GM19395 (cell line): ENCODE data around the gene TEN1.
"Not testable (repeated sequence)": the region's sequence is repeated elsewhere in the genome, so short reads cannot be mapped to it uniquely, and the experiment has no call there.

Source experiments
- ATAC-seq: cut with Tn5 transposase; IDR thresholded peaks from one replicate; pipeline ENCODE4 v1.9.1; 2021; ENCODE audit warnings: mild to moderate bottlenecking, moderate library complexity; ENCODE audit not compliant: unreplicated experiment

TEN1 gene

GRCh38 chr17:75978938-75979704, at the start of gene TEN1, which contains the start of gene ACOX1:
TEN1 (plus strand) TSS chr17:75979240; CDS start chr17:75986193, 6,953 bp downstream.
ACOX1 (minus strand) TSS chr17:75979166; CDS start chr17:75979073, 93 bp downstream.
- ATAC-seq: peak; percentile 87

GRCh38 chr17:75931062-75931461, 48.0 kb upstream of the TEN1 start:
- no peak for ATAC-seq

- ATAC-seq: no peak
These were observed 46.2 kb upstream of the TEN1 start for GRCh38 chr17:75932852-75933251.

- ATAC-seq: no peak
These were observed 45.2 kb upstream of the TEN1 start for GRCh38 chr17:75933808-75934207.

- ATAC-seq: no peak
These were observed 41.4 kb upstream of the TEN1 start for GRCh38 chr17:75937652-75938051.

GRCh38 chr17:75940727-75941441, 38.2 kb upstream of the TEN1 start, which contains the start of gene FBF1:
FBF1 (minus strand) TSS chr17:75941042; CDS start chr17:75938149, 2,893 bp downstream.
- ATAC-seq: peak; percentile 90

- ATAC-seq: no peak
These were observed 37.6 kb upstream of the TEN1 start for GRCh38 chr17:75941442-75941819.

- ATAC-seq: no peak
These were observed 36.6 kb upstream of the TEN1 start for GRCh38 chr17:75942473-75942872.

- ATAC-seq: no peak
These were observed 35.5 kb upstream of the TEN1 start for GRCh38 chr17:75943491-75943890.

GRCh38 chr17:75945211-75945610, 33.8 kb upstream of the TEN1 start:
- no peak for ATAC-seq

GRCh38 chr17:75950421-75950820, 28.6 kb upstream of the TEN1 start:
- no peak for ATAC-seq

GRCh38 chr17:75950855-75951554, 28.0 kb upstream of the TEN1 start:
- no peak for ATAC-seq

- ATAC-seq: no peak
These were observed 19.8 kb upstream of the TEN1 start for GRCh38 chr17:75959051-75959838.

GRCh38 chr17:75959839-75960511, 19.1 kb upstream of the TEN1 start:
- no peak for ATAC-seq

- no peak for ATAC-seq
These were observed 13.6 kb upstream of the TEN1 start for GRCh38 chr17:75965468-75965867.

- not testable (repeated sequence) for ATAC-seq
These were observed 10.0 kb upstream of the TEN1 start for GRCh38 chr17:75969044-75969443.

GRCh38 chr17:75970011-75970523, 9.0 kb upstream of the TEN1 start:
- ATAC-seq: no peak

- no peak for ATAC-seq
These were observed 8.4 kb upstream of the TEN1 start for GRCh38 chr17:75970626-75971025.

- ATAC-seq: not testable (repeated sequence)
These were observed 3.9 kb upstream of the TEN1 start for GRCh38 chr17:75975187-75975586.

GRCh38 chr17:75975757-75976174, 3.3 kb upstream of the TEN1 start:
- ATAC-seq: no peak
